Sciatic nerve (tissue), 2 donors: ENCODE results near the gene CCDC150. TPM values are rescaled to one million over a fixed set of nuclear protein-coding genes. Genes with fewer than 3 reads are reported as not detected.
"Not testable (repeated sequence)": the region's sequence is repeated elsewhere in the genome, so short reads cannot be mapped to it uniquely, and the experiment has no call there.

Experiments used
- ATAC-seq: fragments of 200-7000 bp; cut with Tn5 transposase; one replicate; pipeline ENCODE4 v1.9.1; 2020; ENCODE audit warnings: mild to moderate bottlenecking, moderate library complexity
- DNase-seq: peaks from one replicate; pipeline ENCODE4 v3.0.0-alpha.2; 2020; ENCODE audit warnings: low spot score
- intact Hi-C: fragments of 100-400 bp; cut with DNase I; formaldehyde crosslinking; loops from one replicate; pipeline ENCODE4 v1.14.2; 2022
- total RNA-seq: library from RNA; stranded (reverse); fragmentation: NEBNext Ultra II Directional; extraction: Animal tissue kit (Norgen Biotek cat#: 25700); gene quantifications from one replicate; pipeline ENCODE4 v1.2.1, GENCODE V29; 2021
- donor health status: DM: no; HTN: no; CAD: no.
- donor health status: DM: no; HTN: no; CAD: no.

CCDC150 gene
- total RNA-seq, 1 donor from 2014 or later: 5.8 TPM

DNA sequence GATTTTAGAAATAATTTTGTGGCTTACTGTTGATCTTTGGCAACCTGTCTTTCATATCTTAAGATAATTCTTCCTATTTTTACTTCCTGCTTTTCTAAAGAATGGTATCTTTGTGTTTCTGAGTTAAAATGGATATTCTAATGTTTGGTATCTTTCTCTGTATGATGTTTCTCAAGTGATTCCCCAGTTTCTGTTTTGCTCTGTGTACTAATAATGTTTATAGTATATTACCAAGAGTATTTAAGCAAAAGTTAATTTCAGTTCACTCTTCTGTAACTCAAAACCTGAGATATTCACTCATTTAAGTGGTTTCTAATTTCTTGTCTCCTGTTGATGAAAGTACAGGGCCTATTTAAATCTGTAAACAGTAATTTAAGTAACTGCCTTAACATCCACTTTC is 58.3 kb downstream of the CCDC150 start:
- DNase-seq: no peak
- intact Hi-C loops: no loop called here
- ATAC-seq: no peak

DNA sequence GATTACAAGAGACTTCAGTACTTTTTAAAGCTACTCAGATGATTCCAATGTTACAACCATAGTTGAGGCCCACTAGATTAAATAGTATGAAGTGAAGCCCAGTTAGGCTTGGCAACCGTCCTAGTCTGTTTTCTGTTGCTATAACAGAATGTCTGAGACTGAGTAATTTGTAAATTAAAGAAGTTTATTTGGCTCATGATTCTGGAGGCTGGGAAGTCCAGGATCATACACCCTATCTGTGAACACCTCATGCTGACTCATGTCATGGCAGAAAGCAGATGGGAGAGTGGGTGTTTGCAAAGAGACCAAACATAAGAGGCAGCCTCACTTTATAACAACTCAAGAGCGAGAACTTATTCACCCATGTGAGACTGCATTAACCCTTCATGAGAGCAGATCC is 63.1 kb downstream of the CCDC150 start:
- intact Hi-C loops: no loop called here
- DNase-seq: no peak
- ATAC-seq: no peak

DNA sequence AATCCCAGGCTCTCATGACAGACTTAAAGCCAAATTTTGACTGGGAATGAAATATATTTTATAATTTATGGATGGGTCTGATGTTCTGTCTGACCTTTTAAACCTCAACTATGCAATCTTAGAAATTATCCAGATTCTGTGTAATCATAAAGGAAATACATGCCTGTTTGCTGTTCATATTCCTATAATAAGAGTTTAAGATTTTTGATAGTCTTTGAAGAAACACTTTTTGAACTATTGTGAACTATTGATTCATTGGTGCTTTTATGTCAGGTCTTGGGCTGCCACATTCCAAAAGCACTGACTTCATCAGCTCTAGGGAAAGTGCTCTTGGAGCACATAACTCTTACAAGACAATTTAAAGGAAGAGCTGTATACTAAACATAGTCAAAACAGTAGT is 64.2 kb downstream of the CCDC150 start:
- no peak for ATAC-seq
- no peak for DNase-seq
- intact Hi-C loops: no loop called here

DNA sequence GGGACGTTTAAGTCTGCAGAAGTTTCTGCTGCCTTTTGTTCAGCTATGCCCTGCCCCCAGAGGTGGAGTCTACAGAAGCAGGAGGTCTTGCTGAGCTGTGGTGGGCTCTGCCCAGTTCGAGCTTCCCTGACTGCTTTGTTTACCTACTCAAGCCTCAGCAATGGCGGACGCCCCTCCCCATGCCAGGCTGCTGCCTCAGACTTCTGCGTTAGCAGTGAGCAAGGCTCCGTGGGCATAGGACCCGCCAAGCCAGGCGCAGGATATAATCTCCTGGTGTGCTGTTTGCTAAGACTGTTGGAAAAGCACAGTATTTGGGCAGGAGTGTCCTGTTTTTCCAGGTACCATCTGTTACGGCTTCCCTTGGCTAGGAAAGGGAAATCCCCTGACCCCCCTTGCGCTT is 70.5 kb downstream of the CCDC150 start:
- intact Hi-C loops, ATAC-seq, DNase-seq: not testable (repeated sequence)

DNA sequence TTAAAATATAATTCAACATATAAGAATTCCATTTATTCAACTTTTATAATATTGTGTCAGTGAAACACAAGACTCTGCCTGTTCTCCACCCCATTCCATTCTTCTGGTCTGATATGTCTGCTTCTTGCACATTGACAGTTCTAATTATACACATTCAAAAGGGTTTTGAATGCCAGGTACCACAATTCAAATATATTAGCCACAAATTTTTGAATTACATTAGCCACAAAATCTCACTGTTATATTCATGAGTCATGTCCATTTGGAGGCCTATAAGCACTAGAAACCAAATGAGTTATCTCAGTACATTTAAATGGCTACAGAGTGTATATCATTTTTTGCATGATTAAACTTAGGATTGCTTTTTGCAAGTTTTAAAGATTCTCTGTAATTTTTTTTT is 72.1 kb downstream of the CCDC150 start:
- DNase-seq: no peak
- no peak for ATAC-seq
- intact Hi-C loops: no loop called here

DNA sequence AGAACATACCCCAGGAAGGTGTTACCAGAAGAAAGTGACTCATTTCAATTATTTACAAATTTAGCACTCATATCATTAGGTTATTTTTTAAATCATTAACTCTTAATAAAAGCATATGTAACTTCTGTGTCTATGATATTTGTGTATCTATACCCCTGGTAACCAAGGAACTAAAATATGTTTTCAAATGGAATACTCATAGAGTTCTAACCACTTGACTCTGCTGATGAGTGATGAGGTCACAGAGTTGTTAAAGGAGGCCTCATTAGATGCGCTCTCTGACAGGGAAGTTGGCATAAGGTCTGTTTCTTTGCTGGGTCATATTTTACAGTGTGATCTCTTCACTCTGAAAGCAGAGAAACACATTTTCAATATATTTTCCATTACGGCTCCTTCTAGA is 73.4 kb downstream of the CCDC150 start:
- DNase-seq: no peak
- intact Hi-C loops: no loop called here
- no peak for ATAC-seq

DNA sequence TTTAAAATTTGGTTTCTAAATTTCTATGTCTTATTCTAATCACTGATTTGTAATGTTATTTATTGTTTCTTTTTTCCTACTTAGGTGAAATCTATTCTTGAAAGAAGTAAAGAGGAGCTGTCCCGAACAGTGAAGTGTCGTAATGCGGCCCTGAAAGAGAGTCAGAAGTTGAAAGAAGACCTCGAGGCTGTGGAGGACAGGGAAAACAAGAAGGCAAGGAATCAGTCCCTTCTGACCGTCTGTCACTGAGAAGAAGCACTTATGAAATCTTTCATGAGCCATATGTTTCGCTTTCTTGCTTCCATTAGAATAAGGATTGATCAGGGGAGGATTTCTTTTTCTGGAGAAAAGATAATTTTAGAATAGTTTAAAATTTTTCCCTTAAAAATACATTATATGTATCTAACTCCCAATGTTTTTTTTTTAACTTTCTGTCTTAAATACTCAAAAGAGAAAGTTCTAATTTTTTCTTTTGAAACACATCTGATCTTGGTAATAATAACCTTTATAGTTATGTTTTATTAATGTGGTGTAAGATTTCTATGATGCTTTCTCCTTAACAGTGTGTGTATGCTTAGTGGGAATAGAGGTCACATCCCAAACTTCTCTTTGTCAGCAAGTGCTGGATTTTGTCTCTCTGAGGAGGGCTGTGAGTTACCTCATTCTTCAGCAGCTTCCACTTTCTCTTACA is 79.0 kb downstream of the CCDC150 start:
- no peak for ATAC-seq
- intact Hi-C loops: no loop called here

DNA sequence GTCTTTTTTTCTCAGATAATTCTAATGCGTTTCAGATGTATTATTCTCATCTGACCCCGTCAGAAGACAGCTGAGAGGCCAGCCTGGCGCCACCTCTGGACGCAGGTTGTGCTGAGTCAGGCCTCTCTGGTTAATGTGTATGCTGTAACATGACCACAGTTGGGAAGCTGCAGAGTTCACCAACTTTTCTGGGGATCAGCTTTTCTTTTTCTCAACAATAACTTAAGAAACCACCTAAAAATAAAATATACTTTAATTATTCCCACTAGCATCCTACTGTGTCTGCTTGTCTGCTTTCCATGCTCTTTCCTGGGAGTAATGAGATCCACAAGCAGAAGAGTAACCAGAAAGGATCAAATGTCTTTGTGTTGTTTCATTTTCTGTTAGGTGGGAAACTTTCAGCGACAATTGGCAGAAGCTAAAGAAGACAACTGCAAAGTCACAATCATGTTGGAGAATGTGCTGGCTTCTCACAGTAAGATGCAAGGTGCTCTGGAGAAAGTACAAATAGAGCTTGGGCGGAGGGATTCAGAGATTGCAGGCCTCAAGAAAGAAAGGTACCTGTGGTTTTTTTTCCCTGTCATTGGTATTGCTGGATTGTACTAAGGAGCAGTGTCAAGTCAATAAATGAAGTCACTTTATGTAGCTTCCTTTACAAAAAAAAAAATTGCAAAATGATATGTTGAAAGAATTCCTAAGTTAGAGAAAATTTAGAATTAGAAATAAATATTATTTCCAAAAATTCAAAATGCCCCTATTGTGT is 79.8 kb downstream of the CCDC150 start:
- intact Hi-C loops: no loop called here
- DNase-seq (peak; percentile 68), ATAC-seq (peak; percentile 97)

More for the DNA sequence above, 79.0 kb downstream of the CCDC150 start:
- DNase-seq: no peak

DNA sequence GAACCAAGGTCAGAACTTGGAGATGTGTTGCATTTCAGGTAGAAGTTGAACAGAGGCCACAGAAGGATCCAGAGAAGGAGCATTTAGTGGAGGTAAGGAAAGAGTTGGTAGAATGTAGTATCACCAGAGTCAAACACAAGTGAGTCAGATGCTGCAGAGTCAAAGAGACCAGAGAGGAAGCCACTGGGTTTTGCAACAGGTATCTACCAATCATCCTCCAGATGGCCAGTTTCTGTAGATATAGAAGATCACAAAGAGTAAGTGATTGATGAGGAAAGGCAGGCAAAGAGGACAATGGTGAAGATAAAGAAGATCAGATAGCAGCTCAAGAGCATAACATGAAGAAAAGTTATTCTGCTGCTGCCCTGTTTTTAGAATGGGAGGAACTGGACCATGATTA is 84.1 kb downstream of the CCDC150 start:
- intact Hi-C loops: no loop called here
- DNase-seq (no peak), ATAC-seq (no peak)

DNA sequence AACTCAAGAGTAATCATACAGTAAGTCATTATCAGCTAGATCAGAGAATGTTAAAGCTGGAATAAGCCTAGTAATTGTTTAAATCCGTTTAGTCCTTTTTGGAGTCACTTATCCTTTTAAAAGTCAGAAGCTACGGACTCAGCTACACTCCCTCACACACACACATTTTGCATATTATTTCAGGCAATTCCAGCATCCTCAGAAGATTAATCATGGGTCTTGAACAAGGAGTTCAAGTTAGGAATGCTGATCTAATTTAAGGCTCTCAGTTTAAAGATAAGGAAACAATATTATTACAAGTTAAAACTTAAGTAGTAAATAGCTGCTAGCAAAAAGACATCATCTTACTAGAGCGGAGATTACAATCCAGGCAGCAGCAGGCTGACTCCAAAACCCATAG is 85.7 kb downstream of the CCDC150 start:
- ATAC-seq: no peak
- intact Hi-C loops: no loop called here
- DNase-seq: no peak

DNA sequence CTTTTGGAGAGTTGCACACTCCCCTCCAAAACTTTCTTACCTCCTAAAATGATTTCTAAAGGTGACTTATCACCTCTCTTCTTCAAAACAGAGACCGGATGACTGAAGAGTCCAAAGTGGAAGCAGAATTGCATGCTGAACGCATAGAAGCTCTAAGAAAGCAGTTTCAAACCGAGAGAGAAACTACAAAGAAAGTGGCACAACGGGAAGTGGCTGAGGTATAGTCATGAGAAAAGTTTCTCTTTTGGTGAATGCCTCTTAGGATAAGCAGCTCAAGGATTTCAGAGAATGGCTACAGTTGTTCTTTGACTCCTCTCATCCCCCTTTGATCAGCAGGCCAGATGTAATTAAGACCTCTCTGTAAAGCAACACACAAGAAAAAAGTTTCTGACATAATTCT is 86.4 kb downstream of the CCDC150 start:
- no peak for ATAC-seq
- intact Hi-C loops: no loop called here

DNA sequence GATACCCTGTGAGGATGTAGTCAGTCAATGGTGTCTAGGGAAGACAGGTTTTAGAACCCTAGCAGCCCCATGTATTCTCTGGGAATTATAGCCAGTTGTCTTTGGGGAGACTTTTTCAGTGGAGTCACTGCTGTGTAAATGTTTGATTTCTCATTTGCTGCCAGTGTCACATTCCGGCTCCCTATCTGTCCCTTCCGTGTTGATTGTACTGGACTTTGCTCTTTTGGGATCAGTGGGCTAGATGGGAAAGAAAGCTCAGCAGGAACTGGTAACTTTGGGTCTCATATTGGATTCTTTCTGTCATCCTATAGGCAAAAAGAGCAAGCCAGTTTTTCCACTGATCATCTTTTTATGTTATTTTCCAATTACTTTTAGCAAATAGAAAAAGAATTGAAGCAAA is 89.9 kb downstream of the CCDC150 start:
- ATAC-seq (no peak), DNase-seq (no peak)
- intact Hi-C loops: no loop called here

More for the DNA sequence above, 86.4 kb downstream of the CCDC150 start:
- DNase-seq: no peak

DNA sequence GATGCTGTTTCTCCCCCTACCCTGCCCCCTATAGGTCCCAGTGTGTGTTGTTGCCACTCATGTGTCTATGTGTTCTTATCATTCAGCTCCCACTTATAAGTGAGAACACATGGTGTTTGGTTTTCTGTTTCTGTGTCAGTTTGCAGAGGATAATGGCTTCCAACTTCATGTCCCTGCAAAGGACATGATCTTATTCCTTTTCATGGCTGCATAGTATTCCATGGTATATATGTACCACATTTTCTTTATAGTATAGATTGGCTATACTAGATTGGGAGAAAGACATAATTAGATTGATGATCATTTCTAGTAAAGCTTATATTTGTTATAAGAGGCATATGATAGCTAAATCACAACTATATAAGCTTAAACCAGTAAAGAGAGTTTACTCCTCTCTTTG is 97.1 kb downstream of the CCDC150 start:
- intact Hi-C loops, ATAC-seq, DNase-seq: not testable (repeated sequence)

DNA sequence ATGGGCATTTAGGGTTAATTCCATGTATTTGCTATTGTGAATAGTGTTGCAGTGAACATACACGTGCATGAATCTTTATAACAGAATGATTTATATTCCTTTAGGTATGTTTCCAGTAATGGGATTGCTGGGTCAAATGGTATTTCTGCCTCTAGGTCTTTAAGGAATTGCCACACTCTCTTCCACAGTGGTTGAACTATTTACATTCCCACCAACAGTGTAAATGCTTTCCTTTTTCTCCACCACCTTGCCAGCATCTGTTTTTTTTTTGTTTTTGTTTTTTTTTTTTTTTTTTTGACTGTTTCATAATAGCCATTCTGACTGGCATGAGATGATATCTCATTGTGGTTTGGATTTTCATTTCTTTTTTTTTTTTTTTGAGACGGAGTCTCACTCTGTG is 97.5 kb downstream of the CCDC150 start:
- ATAC-seq (no peak), DNase-seq (no peak)
- intact Hi-C loops: no loop called here

DNA sequence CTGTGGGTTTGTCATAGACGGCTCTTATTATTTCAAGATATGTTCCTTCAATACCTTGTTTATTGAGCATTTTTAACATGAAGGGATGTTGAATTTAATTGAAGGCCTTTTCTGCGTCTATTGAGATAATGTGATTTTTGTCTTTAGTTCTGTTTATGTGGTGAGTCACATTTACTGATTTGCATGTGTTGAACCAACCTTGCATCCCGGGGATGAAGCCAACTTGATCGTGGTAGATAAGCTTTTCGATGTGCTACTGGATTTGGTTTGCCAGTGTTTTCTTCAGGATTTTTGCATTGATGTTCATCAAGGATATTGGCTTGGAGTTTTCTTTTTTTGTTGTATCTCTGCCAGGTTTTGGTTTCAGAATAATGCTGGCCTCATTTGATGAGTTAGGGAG is 99.5 kb downstream of the CCDC150 start:
- ATAC-seq (no peak), DNase-seq (no peak)
- intact Hi-C loops: no loop called here

DNA sequence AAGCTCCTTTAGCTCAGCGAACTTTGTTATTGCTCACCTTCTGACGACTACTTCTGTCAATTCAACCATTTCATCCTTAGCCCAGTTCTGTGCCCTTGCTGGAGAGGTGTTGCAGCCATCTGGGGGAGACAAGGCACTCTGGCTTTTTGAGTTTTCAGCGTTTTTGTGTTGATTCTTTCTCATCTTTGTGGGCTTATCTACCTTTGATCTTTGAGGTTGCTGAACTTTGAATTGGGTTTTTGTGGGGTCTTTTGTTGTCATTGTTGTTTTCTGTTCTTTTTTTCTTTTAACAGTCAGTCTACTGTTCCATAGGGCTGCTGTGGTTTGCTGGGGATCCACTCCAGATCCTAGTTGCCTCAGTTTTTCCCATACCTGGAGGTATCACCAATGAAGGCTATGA is 102.7 kb downstream of the CCDC150 start:
- DNase-seq (no peak), ATAC-seq (no peak)
- intact Hi-C loops: no loop called here

DNA sequence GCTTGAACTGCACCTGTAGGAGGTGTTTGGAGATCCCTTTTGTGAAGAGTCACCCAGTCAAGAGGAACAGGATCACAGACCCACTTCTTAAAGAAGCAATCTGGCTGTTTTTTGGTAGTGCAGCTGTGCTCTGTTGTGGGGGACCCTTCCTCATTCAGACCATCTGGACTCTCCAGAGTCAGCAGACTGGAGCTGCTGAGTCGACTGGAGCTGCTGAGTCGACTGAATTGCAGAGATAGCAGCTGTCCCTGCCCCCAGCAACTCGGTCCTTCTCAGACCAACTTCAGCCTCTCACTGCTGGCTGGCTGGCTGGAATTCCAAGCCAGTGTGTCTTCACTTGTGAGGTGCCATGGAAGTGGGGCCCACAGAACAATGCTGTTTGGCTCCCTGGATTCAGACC is 103.2 kb downstream of the CCDC150 start:
- DNase-seq (no peak), ATAC-seq (peak; percentile 36)
- intact Hi-C loops: no loop called here

DNA sequence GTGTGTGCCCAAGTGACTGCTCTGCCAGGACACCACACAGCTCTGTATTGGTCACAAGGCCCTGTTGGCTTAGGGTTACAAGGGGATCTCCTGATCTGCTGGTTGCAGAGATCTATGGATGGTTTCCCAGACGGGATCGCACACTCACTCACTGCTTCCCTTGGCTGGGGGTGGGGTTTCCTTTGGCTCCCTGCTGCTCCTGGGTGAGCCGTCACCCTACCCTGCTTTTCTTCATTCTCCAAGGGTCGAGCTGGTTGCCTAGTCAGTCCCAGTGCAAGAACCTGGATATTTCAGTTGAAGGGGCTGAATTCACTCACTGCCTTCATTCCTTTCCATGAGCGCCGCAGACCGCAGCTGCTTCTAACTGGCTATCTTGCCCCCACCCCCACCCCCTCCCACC is 103.7 kb downstream of the CCDC150 start:
- DNase-seq (no peak), ATAC-seq (peak; percentile 24)
- intact Hi-C loops: no loop called here

DNA sequence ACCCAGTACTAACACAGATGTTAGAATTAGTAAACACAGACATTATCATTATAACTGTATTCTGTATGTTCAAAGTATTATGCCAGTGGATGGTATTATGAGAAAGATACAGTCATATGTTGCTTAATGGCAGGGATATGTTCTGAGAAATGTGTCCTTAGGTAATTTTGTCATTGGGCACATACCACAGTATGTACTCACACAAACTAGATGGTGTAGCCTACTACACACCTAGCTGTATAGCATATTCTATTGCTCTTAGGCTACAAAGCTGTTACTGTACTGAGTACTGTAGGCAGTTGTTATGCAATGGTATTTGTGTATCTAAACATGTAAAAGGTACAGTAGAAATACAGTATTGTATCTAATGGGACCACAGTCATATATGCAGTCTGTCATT is 106.2 kb downstream of the CCDC150 start:
- ATAC-seq: no peak
- DNase-seq: no peak
- intact Hi-C loops: loop anchor here (5.0 kb wide), 1 partner anchor 507 kb away; no protein-coding TSS in a partner anchor

DNA sequence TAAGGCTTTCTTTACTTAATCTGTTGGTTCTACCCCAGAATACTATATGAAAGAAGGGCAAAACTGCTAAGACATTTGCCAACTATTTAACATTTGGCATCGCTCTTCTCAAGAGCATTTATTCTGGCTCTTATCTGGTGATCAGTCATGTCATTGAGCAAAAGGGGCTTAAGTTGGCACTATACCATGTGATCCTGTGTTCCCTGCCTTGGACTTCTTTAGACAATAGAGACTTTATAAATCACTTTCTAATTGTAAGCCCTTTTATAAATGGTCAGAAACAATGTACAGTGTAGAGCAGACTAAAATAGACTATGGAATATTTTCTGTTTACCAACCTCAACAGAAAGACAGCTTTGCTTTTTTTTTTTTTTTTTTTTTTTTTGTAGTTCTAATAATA is 107.9 kb downstream of the CCDC150 start:
- no peak for ATAC-seq
- DNase-seq: no peak
- intact Hi-C loops: loop anchor here (5.0 kb wide), 1 partner anchor 505 kb away; no protein-coding TSS in a partner anchor
